HCT116 (cell line): ENCODE measurements around the gene XYLT1. TPM values are rescaled to one million over a fixed set of nuclear protein-coding genes. Genes with fewer than 3 reads are reported as not detected.

Experiments
- ATAC-seq: fragments of 200-7000 bp; cut with Tn5 transposase; 2 replicates; pipeline ENCODE4 v1.9.1; 2020; ENCODE audit warnings: mild to moderate bottlenecking, moderate library complexity
- Bru-seq: library from RNA; stranded (reverse); fragments of 400-500 nt; gene quantifications from one replicate; lab custom pipeline; 2021; lab: Mats Ljungman, UMichigan
- BruChase-seq, 2 experiments: library from RNA; stranded (reverse); fragments of 400-500 nt; gene quantifications; one replicate each; lab custom pipeline; 2021; lab: Mats Ljungman, UMichigan
- BruUV-seq: library from RNA; stranded (reverse); fragments of 400-500 nt; replicated peaks from 2 replicates; lab custom pipeline; 2021; lab: Mats Ljungman, UMichigan
- CTCF ChIA-PET: fragments of 300-600 bp; sonication (Branson Sonifier 250); formaldehyde crosslinking; loops from one replicate; lab custom pipeline; 2021; ENCODE audit warnings: antibody characterized with exemption; lab: Charles Lee
- POLR2A ChIA-PET: fragments of 300-600, 350-600 bp; sonication (Branson Sonifier 250); formaldehyde crosslinking; loops from one replicate; lab custom pipeline; 2021; ENCODE audit warnings: antibody characterized with exemption; lab: Charles Lee
- RAD21 ChIA-PET, 2 experiments: fragments of 300-600 bp; sonication (Branson Sonifier 250); formaldehyde crosslinking; loops; one replicate each; lab custom pipeline; 2023; ENCODE audit warnings: low total read pairs in 2 of 2; ENCODE audit not compliant: uncharacterized antibody in 2 of 2, unreplicated experiment in 2 of 2, low non-redundant PET in 1 of 2; lab: Charles Lee
- DNase-seq: peaks from one replicate; pipeline ENCODE4 v3.0.0-alpha.2; 2010; ENCODE audit warnings: low read depth, low spot score
- H2AFZ ChIP-seq: fragments of 200-600 bp; shearing (Covaris generic), sonication (generic); 2 replicates; pipeline ENCODE4 v1.6.1; 2017; ENCODE audit warnings: low read depth, mixed run types, mixed read lengths, antibody characterized with exemption, low read length; ENCODE audit not compliant: poor library complexity, severe bottlenecking
- H3K27ac ChIP-seq: 2 replicates; pipeline ENCODE4 v1.5.1; 2012; ENCODE audit warnings: low read depth, low read length
- H3K27me3 ChIP-seq: fragments of 200-600 bp; sonication (generic); 2 replicates; pipeline ENCODE4 v1.6.1; 2016; ENCODE audit warnings: mixed run types, low read length, mixed read lengths; ENCODE audit not compliant: insufficient read depth
- H3K36me3 ChIP-seq, 2 experiments: fragments of 200-500 bp in 1 of 2; fragments of 200-600 bp in 1 of 2; sonication (Bioruptor generic) in 1 of 2; sonication (generic) in 1 of 2; 2 replicates each; pipeline versions ENCODE4 v1.5.1 to v1.6.1; 2014 to 2016; ENCODE audit warnings: low read length in 2 of 2, inconsistent platforms in 1 of 2, mixed read lengths in 1 of 2, mixed run types in 1 of 2; ENCODE audit not compliant: insufficient read depth in 2 of 2, control insufficient read depth in 1 of 2
- H3K4me1 ChIP-seq, 2 experiments: fragments of 200-600 bp in 1 of 2; sonication (generic) in 1 of 2; 2 replicates each; pipeline versions ENCODE4 v1.5.1 to v1.6.1; 2012 to 2017; ENCODE audit warnings: low read length in 2 of 2, inconsistent platforms in 1 of 2, mild to moderate bottlenecking in 1 of 2, mixed read lengths in 1 of 2, mixed run types in 1 of 2, moderate library complexity in 1 of 2; ENCODE audit not compliant: insufficient read depth in 2 of 2, control insufficient read depth in 1 of 2
- H3K4me2 ChIP-seq: fragments of 200-600 bp; sonication (generic); 2 replicates; pipeline ENCODE4 v1.6.1; 2017; ENCODE audit warnings: mixed run types, low read length, mixed read lengths
- H3K4me3 ChIP-seq, 2 experiments: fragments of 200-600 bp in 1 of 2; sonication (generic) in 1 of 2; replicated peaks in 1 of 2; 2 replicates each; pipeline ENCODE4 v1.5.1; 2011 to 2016; ENCODE audit warnings: low read length in 2 of 2, control low read depth in 1 of 2, low read depth in 1 of 2, mild to moderate bottlenecking in 1 of 2, mixed read lengths in 1 of 2, mixed run types in 1 of 2
- H3K79me2 ChIP-seq: fragments of 200-600 bp; sonication (generic); 2 replicates; pipeline ENCODE4 v1.6.1; 2017; ENCODE audit warnings: mild to moderate bottlenecking, mixed run types, low read length, moderate library complexity, mixed read lengths; ENCODE audit not compliant: insufficient read depth
- H3K9ac ChIP-seq: fragments of 200-600 bp; sonication (generic); 2 replicates; pipeline ENCODE4 v1.6.1; 2016; ENCODE audit warnings: low read length, mixed read lengths
- H3K9me2 ChIP-seq: fragments of 200-600 bp; sonication (generic), shearing (Covaris generic); 2 replicates; pipeline ENCODE4 v1.6.1; 2017; ENCODE audit warnings: mixed run types, mild to moderate bottlenecking, moderate library complexity; ENCODE audit not compliant: insufficient read depth
- H3K9me3 ChIP-seq, 2 experiments: fragments of 200-500 bp in 1 of 2; fragments of 200-600 bp in 1 of 2; sonication (Bioruptor generic) in 1 of 2; sonication (generic) in 1 of 2; 2 replicates each; pipeline ENCODE4 v1.6.1; 2014 to 2017; ENCODE audit warnings: low read length in 2 of 2, mixed read lengths in 2 of 2, inconsistent platforms in 1 of 2, low read depth in 1 of 2, mild to moderate bottlenecking in 1 of 2, mixed run types in 1 of 2, moderate library complexity in 1 of 2; ENCODE audit not compliant: control insufficient read depth in 1 of 2, insufficient read depth in 1 of 2
- H4K20me1 ChIP-seq: fragments of 200-600 bp; sonication (generic), shearing (Covaris generic); 2 replicates; pipeline ENCODE4 v1.6.1; 2017; ENCODE audit warnings: mixed run types, mild to moderate bottlenecking, moderate library complexity; ENCODE audit not compliant: insufficient read depth
- EZH2phosphoT487 ChIP-seq: fragments of 200-600 bp; IDR thresholded peaks from 2 replicates; pipeline ENCODE4 v1.6.1; 2018; ENCODE audit warnings: antibody characterized with exemption, borderline replicate concordance
- JUND ChIP-seq: IDR thresholded peaks from 2 replicates; pipeline ENCODE4 v1.6.1; 2012
- POLR2A ChIP-seq: IDR thresholded peaks from 2 replicates; pipeline ENCODE4 v1.7.0; 2011; ENCODE audit warnings: borderline replicate concordance; ENCODE audit not compliant: insufficient read depth, insufficient read length; ENCODE audit errors: extremely low read depth
- SP1 ChIP-seq: IDR thresholded peaks from 2 replicates; pipeline ENCODE4 v1.6.1; 2012; ENCODE audit warnings: low read depth
- intact Hi-C: fragments of 100-400 bp; cut with micrococcal nuclease; formaldehyde crosslinking; loops from 2 replicates; pipeline ENCODE4 v1.10.0; 2022
- long read RNA-seq: library from polyadenylated mRNA; unstranded; transcript quantifications from one replicate; pipeline ENCODE4 v2.0.0, GENCODE V29; 2021; ENCODE audit not compliant: unreplicated experiment
- polyA plus RNA-seq: library from polyadenylated mRNA; unstranded; fragments of >200 nt; gene quantifications from 2 replicates; pipeline ENCODE4 v1.2.1, GENCODE V29; 2012; ENCODE audit warnings: missing spikeins
- total RNA-seq: library from RNA; stranded (reverse); gene quantifications from one replicate; pipeline ENCODE4 v1.2.1, GENCODE V29; 2021; ENCODE audit not compliant: unreplicated experiment
- TF ChIP-seq, protein P1 (sequence below), 3 experiments: fragments of 200-600 bp in 1 of 3; sonication (generic) in 1 of 3; IDR thresholded peaks in 2 of 3; conservative IDR thresholded peaks in 1 of 3; 2 replicates each; pipeline ENCODE4 v1.5.1; 2012 to 2017; ENCODE audit warnings: low read depth in 2 of 3, low read length in 2 of 3, antibody characterized with exemption in 1 of 3, borderline replicate concordance in 1 of 3, control low read depth in 1 of 3, mild to moderate bottlenecking in 1 of 3, mixed read lengths in 1 of 3, mixed run types in 1 of 3, moderate library complexity in 1 of 3; ENCODE audit not compliant: insufficient read depth in 1 of 3
- TF ChIP-seq, protein P2 (sequence below): IDR thresholded peaks from 2 replicates; pipeline ENCODE4 v1.6.1; 2012; ENCODE audit warnings: low read depth

XYLT1 gene, protein sequence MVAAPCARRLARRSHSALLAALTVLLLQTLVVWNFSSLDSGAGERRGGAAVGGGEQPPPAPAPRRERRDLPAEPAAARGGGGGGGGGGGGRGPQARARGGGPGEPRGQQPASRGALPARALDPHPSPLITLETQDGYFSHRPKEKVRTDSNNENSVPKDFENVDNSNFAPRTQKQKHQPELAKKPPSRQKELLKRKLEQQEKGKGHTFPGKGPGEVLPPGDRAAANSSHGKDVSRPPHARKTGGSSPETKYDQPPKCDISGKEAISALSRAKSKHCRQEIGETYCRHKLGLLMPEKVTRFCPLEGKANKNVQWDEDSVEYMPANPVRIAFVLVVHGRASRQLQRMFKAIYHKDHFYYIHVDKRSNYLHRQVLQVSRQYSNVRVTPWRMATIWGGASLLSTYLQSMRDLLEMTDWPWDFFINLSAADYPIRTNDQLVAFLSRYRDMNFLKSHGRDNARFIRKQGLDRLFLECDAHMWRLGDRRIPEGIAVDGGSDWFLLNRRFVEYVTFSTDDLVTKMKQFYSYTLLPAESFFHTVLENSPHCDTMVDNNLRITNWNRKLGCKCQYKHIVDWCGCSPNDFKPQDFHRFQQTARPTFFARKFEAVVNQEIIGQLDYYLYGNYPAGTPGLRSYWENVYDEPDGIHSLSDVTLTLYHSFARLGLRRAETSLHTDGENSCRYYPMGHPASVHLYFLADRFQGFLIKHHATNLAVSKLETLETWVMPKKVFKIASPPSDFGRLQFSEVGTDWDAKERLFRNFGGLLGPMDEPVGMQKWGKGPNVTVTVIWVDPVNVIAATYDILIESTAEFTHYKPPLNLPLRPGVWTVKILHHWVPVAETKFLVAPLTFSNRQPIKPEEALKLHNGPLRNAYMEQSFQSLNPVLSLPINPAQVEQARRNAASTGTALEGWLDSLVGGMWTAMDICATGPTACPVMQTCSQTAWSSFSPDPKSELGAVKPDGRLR
- total RNA-seq, result 4.5 TPM
- polyA plus RNA-seq, result 3.3 and 4.3 TPM in 2 replicates
- percentile 44 among the genes with signal in this experiment for Bru-seq, nascent RNA
- percentile 42 among the genes with signal in this experiment for BruChase-seq, experiment 1, labeled RNA remaining after a 6-hour chase
- percentile 40 among the genes with signal in this experiment for BruChase-seq, experiment 2, labeled RNA remaining after a 2-hour chase
- long read RNA-seq, full-length matches to known transcripts, result 1 of 8 reads
- long read RNA-seq, partial matches to known transcripts, result 3 of 8 reads
- long read RNA-seq, other reads (novel, unspliced or antisense), result 4 of 8 reads

DNA sequence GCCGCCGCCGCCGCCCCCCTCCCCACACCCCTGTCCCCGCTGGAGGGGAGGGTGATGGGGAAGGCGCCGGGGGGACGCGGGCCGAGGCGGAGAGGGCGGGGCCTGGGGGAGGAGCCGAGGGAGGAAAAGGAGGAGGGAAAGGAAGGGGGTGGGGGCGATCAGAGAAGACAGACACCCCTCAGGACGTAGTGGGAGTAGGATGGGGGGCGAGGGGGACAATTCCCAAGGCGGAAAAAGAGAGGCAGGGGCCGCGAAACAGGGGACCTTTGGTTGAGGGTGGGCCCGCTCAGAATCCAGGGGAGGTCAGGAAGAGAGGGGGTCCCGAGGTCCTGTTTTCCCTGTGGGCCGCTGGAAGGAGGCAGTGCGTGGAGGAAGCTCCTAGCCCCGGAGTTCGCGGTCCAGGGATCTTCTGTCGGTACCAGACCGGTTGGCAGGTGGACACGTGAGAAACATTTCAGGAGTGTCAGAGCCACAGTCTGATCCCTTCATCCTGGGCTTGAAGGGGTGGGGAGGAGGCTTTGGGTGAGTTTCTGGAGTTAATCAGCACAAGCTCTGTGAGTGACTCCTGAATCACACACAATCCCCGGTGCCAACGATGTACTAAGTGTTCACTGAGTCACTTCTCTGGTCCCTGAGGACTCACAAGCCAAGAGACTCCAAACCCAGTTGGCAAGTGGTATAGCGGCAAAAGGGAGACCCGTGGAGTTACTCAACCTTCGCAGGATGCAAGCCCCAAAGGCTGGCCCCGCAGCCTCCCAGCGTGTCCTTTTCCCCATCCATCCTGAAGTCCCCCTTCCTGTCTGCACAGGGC is at the start of gene XYLT1:
Gene XYLT1, minus strand, starts transcription at position 53 of the 811 bp plus-strand sequence. CDS start 164 bp downstream, outside the sequence.
- no peak for DNase-seq
- POLR2A ChIA-PET, result no interaction called here
- H3K9me3 ChIP-seq, result no peaks in the 10 kb centered on the region
- H3K4me2 ChIP-seq, result peak within 1 kb of the TSS; percentile 69
- no peak within 1 kb of the TSS; the same call in 1 of the 2 replicates for H3K27ac ChIP-seq
- peaks cover 4 to 13% of the 10 kb centered on the region in 2 experiments; a peak in 2 of 4 replicates for H3K4me1 ChIP-seq
- intact Hi-C loops, result no loop called here
- no TSS peak for BruUV-seq
- RAD21 ChIA-PET, result no interaction called here
- peak; percentile 68 for ATAC-seq
- peaks cover 17% of the 10 kb centered on the region; the same call in 1 of the 2 replicates for H3K27me3 ChIP-seq
- no peaks in the 10 kb centered on the region for H3K79me2 ChIP-seq
- peak within 1 kb of the TSS; percentile 31 to 45 for H3K4me3 ChIP-seq
- CTCF ChIA-PET, result no interaction called here
- H2AFZ ChIP-seq, result peak within 1 kb of the TSS; percentile 77
- H4K20me1 ChIP-seq, result no peaks in the 10 kb centered on the region
- H3K9ac ChIP-seq, result no peak within 1 kb of the TSS
- H3K36me3 ChIP-seq, result no peaks in the 10 kb centered on the region
- no peak for TF ChIP-seq JUND
- no peaks in the 10 kb centered on the region for H3K9me2 ChIP-seq

DNA sequence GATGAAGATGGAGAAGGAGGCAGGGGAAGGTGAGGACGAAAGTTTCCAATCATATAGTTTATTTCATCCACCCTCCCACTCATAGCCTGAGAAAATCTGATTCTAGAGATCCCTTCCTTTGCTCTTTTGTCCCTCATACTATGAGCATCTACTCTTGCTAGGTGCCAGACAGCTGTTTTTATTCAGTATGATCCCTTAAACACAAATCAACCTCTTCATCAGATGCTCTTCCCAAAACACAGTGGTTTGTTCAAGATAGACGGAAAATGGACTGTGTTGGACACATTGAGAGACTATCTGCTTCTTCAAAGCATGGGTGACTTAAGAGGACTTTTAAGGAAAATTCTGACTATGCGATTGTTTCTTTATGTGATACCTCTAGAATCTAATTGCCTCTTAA is 49.4 kb upstream of the XYLT1 start:
- no peaks in the 10 kb centered on the region for H3K36me3 ChIP-seq
- H3K27me3 ChIP-seq, result peaks cover 45% of the 10 kb centered on the region
- RAD21 ChIA-PET, result no interaction called here
- no peaks in the 10 kb centered on the region for H3K9me2 ChIP-seq
- no peak for DNase-seq
- intact Hi-C loops, result no loop called here
- ATAC-seq, result no peak
- BruUV-seq, result no TSS peak
- H3K27ac ChIP-seq, result no peak overlapping the region
- H3K4me3 ChIP-seq, result no peak overlapping the region
- H3K9ac ChIP-seq, result no peak overlapping the region
- POLR2A ChIA-PET, result no interaction called here
- H3K9me3 ChIP-seq, result no peaks in the 10 kb centered on the region
- H3K4me1 ChIP-seq, result no peaks in the 10 kb centered on the region
- CTCF ChIA-PET, result no interaction called here
- no peaks in the 10 kb centered on the region for H4K20me1 ChIP-seq
- no peaks in the 10 kb centered on the region for H3K79me2 ChIP-seq
- H2AFZ ChIP-seq, result no peak overlapping the region
- no peak overlapping the region for H3K4me2 ChIP-seq
- no peak for TF ChIP-seq POLR2A
- TF ChIP-seq EZH2phosphoT487, result no peak
- no peak for TF ChIP-seq JUND
- TF ChIP-seq, protein P1, sequence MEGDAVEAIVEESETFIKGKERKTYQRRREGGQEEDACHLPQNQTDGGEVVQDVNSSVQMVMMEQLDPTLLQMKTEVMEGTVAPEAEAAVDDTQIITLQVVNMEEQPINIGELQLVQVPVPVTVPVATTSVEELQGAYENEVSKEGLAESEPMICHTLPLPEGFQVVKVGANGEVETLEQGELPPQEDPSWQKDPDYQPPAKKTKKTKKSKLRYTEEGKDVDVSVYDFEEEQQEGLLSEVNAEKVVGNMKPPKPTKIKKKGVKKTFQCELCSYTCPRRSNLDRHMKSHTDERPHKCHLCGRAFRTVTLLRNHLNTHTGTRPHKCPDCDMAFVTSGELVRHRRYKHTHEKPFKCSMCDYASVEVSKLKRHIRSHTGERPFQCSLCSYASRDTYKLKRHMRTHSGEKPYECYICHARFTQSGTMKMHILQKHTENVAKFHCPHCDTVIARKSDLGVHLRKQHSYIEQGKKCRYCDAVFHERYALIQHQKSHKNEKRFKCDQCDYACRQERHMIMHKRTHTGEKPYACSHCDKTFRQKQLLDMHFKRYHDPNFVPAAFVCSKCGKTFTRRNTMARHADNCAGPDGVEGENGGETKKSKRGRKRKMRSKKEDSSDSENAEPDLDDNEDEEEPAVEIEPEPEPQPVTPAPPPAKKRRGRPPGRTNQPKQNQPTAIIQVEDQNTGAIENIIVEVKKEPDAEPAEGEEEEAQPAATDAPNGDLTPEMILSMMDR (IDR thresholded peaks at IDR 0.05 in 2 of 3, conservative IDR thresholded peaks at IDR 0.05 in 1 of 3; ENCODE audit: borderline replicate concordance in 1 of 3, insufficient read depth in 1 of 3, low read depth in 2 of 3, low read length in 2 of 3), result no peak
- TF ChIP-seq, protein P2, sequence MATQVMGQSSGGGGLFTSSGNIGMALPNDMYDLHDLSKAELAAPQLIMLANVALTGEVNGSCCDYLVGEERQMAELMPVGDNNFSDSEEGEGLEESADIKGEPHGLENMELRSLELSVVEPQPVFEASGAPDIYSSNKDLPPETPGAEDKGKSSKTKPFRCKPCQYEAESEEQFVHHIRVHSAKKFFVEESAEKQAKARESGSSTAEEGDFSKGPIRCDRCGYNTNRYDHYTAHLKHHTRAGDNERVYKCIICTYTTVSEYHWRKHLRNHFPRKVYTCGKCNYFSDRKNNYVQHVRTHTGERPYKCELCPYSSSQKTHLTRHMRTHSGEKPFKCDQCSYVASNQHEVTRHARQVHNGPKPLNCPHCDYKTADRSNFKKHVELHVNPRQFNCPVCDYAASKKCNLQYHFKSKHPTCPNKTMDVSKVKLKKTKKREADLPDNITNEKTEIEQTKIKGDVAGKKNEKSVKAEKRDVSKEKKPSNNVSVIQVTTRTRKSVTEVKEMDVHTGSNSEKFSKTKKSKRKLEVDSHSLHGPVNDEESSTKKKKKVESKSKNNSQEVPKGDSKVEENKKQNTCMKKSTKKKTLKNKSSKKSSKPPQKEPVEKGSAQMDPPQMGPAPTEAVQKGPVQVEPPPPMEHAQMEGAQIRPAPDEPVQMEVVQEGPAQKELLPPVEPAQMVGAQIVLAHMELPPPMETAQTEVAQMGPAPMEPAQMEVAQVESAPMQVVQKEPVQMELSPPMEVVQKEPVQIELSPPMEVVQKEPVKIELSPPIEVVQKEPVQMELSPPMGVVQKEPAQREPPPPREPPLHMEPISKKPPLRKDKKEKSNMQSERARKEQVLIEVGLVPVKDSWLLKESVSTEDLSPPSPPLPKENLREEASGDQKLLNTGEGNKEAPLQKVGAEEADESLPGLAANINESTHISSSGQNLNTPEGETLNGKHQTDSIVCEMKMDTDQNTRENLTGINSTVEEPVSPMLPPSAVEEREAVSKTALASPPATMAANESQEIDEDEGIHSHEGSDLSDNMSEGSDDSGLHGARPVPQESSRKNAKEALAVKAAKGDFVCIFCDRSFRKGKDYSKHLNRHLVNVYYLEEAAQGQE, result no peak
- no peak for TF ChIP-seq SP1
